BJ (cell line): ENCODE data around the gene STRN. TPM values are rescaled to one million over a fixed set of nuclear protein-coding genes. Genes with fewer than 3 reads are reported as not detected.
A peak's percentile ranks its signal among the peaks of the same experiment; 100 is the strongest.

Source experiments
- CTCF ChIA-PET: fragments of 350-600 bp; formaldehyde crosslinking; extraction: SDS; loops from one replicate; lab custom pipeline; 2021; ENCODE audit warnings: antibody characterized with exemption, inconsistent platforms; lab: Yijun Ruan, JAX
- POLR2A ChIA-PET: fragments of 300-600 bp; sonication (Branson Sonifier 250); formaldehyde crosslinking; extraction: SDS; loops from one replicate; lab custom pipeline; 2021; ENCODE audit warnings: antibody characterized with exemption; lab: Charles Lee
- DNase-seq: peaks from one replicate; pipeline ENCODE4 v3.0.0-alpha.2; 2011; ENCODE audit warnings: low read depth
- H3K27me3 ChIP-seq: 2 replicates; pipeline ENCODE4 v1.6.0; 2011; ENCODE audit warnings: low read length; ENCODE audit not compliant: control insufficient read depth, insufficient read depth
- H3K36me3 ChIP-seq: 2 replicates; pipeline ENCODE4 v1.5.1; 2011; ENCODE audit warnings: low read length; ENCODE audit not compliant: control insufficient read depth, insufficient read depth
- H3K4me3 ChIP-seq: 2 replicates; pipeline ENCODE4 v1.5.1; 2011; ENCODE audit warnings: low read depth, mild to moderate bottlenecking, control low read depth, low read length
- polyA plus RNA-seq: library from polyadenylated mRNA; depleted of rRNA; stranded (reverse); fragments of >200 nt; gene quantifications from 2 replicates; pipeline ENCODE4 v1.2.3, GENCODE V29; 2011
- TF ChIP-seq, protein P1 (sequence below): IDR thresholded peaks from 2 replicates; pipeline ENCODE4 v1.5.1; 2011; ENCODE audit warnings: low read depth, mild to moderate bottlenecking, control low read depth, inconsistent platforms, low read length, moderate library complexity; ENCODE audit not compliant: insufficient read depth

Gene STRN
- polyA plus RNA-seq, 1 experiment: 8.5 TPM

DNA sequence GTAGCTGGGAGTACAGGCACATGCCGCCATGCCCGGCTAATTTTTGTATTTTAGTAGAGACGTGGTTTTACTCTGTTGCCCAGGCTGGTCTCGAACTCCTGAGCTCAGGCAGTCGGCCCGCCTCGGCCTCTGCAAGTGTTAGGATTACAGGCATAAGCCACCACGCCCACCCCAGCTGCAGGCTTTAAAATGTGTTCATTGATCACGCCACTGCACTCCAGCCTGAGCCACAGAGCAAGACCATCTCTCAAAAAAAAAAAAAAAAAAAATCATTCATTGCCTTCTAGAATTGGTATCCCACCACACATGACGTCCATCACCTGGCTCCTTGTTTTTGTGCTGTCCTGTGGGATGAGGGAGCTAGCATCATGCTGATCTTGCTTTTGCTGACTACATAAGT lies 142.5 kb downstream of the STRN start:
- DNase-seq: no peak
- POLR2A ChIA-PET: no interaction called here

DNA sequence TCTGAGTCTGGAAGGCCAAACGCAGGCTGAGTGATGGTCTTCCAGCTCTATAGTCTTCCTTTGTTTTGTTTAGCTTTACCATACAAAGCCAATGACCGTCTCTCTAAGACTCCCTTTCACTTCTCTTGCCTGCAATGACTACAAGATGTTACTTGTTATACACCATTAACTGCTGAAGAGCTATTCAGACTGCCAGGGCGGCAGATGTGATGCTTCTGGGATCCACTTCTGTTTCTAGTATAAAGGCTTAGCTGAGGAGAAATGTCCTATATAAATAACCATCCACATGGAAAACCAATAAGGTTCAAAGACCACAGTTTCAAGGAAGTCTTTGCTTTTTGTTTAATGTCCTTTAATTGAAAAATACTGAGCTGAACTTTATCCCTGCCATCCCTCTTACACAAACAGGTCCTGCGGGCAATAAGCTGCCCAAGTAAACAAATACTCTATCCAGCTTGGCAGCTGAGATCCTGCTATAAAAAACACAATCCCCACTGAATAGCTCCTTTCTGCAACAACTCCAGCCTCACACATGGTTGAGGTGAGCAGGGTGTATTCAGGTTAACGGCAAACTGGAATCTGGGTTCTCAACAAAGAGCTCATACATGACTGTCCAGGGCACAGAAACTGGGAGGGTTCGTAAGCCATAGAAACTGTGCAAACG lies 145.3 kb downstream of the STRN start:
- Histone ChIP-seq H3K4me3 (no peak overlapping the region), H3K27me3 (0 out of 2 replicates have a peak, but pooled peaks cover 1% of the 10 kb centered on the region), H3K36me3 (no peaks in the 10 kb centered on the region)
- TF ChIP-seq, protein P1, sequence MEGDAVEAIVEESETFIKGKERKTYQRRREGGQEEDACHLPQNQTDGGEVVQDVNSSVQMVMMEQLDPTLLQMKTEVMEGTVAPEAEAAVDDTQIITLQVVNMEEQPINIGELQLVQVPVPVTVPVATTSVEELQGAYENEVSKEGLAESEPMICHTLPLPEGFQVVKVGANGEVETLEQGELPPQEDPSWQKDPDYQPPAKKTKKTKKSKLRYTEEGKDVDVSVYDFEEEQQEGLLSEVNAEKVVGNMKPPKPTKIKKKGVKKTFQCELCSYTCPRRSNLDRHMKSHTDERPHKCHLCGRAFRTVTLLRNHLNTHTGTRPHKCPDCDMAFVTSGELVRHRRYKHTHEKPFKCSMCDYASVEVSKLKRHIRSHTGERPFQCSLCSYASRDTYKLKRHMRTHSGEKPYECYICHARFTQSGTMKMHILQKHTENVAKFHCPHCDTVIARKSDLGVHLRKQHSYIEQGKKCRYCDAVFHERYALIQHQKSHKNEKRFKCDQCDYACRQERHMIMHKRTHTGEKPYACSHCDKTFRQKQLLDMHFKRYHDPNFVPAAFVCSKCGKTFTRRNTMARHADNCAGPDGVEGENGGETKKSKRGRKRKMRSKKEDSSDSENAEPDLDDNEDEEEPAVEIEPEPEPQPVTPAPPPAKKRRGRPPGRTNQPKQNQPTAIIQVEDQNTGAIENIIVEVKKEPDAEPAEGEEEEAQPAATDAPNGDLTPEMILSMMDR: no peak
- DNase-seq: no peak
- CTCF ChIA-PET: interaction anchor here (1.2 to 1.4 kb wide), 3 partner anchors 36 to 157 kb away, joined by 3 to 5 read pairs (median 3); no protein-coding TSS in a partner anchor
- POLR2A ChIA-PET: no interaction called here

More for the DNA sequence above, 142.5 kb downstream of the STRN start:
- TF ChIP-seq, protein P1: no peak
- Histone ChIP-seq H3K36me3 (no peaks in the 10 kb centered on the region), H3K27me3 (peaks cover 1% of the 10 kb centered on the region; the same call in 1 of the 2 replicates), H3K4me3 (no peak overlapping the region)
- CTCF ChIA-PET: interaction anchor here (0.5 to 0.9 kb wide), 2 partner anchors 11 to 33 kb away, joined by 3 read pairs; no protein-coding TSS in a partner anchor

DNA sequence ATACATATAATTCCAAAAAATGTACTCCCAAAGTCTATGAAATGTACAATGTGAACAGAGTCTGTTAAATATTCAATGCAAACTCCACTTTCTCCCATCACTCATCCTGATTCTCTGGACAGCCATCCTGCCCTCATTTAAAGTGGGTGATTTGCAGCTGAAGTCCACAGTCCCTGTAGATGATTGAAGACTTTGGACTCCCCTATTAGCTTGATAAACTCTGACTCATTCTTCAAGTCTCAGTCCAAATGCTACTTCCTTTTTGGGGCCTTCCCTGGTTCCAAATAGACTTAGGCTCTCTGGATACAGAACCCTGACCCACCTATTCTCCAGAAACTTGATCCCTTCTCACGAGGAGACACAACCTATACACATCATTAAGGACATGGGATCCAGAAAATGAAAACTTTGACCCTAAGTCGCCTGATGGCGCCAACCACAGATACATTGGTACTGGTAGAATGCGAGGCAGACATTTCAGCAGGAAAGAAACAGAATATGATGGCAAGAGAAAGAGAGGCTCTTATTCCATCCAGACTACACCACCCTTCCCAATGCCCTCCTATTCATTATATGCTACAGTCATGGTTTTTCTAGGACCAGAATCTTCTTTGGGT lies 147.1 kb downstream of the STRN start:
- TF ChIP-seq, protein P1: no peak
- H3K36me3 ChIP-seq: no peaks in the 10 kb centered on the region
- no peak for DNase-seq
- H3K27me3 ChIP-seq: 0 out of 2 replicates have a peak, but pooled peaks cover 1% of the 10 kb centered on the region
- H3K4me3 ChIP-seq: no peak overlapping the region
- ChIA-PET POLR2A (no interaction called here), CTCF (no interaction called here)

DNA sequence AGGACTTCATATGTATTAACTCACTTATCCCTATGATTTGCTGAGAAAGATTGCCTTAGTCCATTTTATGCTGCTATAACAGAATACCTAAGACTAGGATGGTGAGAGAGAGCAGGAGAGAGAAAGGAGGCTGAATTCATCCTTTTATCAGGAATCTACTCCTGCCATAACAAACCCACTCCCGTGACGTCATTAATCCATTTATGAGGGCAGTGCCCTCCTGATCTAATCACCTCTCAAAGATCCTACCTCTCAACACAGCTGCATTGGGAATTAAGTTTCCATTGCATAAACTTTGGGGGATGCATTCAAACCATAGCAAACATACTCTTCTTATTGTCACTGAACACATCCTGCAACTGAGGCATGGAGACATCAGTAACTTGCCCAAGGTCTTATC lies 147.8 kb downstream of the STRN start:
- H3K36me3 ChIP-seq: no peaks in the 10 kb centered on the region
- ChIA-PET CTCF (no interaction called here), POLR2A (no interaction called here)
- no peak for DNase-seq
- TF ChIP-seq, protein P1: no peak
- 0 out of 2 replicates have a peak, but pooled peaks cover 1% of the 10 kb centered on the region for H3K27me3 ChIP-seq
- H3K4me3 ChIP-seq: no peak overlapping the region

DNA sequence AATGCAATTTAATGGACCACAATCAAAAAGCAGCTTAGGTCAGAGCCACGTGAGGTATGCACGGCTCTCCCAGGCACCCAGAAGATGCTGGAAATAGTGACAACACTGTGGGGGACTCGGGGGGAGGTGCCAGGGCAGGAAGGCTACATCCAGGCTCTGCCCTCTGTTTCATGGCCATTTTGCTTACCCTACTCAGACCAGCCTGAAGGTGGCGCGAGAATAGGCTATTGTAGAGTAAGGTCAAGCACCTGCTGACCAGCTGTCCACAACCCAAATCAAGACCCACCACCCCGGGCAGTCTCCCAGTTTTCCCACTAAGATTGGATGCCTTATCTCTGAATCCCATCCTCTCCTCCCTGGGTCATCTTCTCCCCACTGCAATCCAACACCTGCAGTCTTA lies 154.1 kb downstream of the STRN start:
- CTCF ChIA-PET: interaction anchor here (0.7 kb wide), 2 partner anchors 11 to 36 kb away, joined by 3 read pairs; no protein-coding TSS in a partner anchor
- Histone ChIP-seq H3K36me3 (no peaks in the 10 kb centered on the region), H3K27me3 (no peaks in the 10 kb centered on the region), H3K4me3 (no peak overlapping the region)
- TF ChIP-seq, protein P1: peak; percentile 13; the same call in 1 of the 2 replicates
- DNase-seq: no peak
- POLR2A ChIA-PET: no interaction called here
